ENCODE data around the gene CSKMT.
"Not testable (repeated sequence)": the region's sequence is repeated elsewhere in the genome, so short reads cannot be mapped to it uniquely, and the experiment has no call there.

CSKMT gene, protein sequence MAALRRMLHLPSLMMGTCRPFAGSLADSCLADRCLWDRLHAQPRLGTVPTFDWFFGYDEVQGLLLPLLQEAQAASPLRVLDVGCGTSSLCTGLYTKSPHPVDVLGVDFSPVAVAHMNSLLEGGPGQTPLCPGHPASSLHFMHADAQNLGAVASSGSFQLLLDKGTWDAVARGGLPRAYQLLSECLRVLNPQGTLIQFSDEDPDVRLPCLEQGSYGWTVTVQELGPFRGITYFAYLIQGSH

DNA sequence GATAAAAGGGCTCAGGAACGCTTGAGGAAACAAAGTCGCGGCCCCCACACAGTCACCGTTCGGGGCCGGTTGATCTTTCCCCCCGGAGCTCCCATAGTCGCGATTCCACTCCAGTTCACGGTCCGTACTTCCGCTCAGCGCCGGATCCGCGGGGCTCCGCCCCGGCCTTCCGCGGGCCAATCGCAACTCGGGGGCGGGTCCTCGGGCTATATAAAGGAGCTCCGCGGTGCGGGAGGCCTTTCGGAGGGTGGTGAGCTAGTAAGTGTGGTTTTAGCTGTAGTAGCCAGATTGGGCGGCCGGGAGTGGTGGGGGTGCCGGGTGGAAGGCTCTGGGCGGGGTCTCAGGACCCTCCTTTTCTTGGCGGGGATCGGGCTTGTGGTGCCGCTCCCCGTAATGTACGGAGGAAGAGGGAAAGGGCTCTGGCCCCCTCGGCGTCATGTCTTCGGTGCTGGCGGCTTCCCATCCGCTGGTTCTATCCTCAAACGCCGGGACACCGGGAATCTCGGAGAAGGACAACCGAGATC lies at the start of gene CSKMT, which contains the start of gene C11orf98:
Gene CSKMT, plus strand, starts transcription at position 238 of the 524 bp plus-strand sequence. CDS start 568 bp downstream, outside the sequence.
Gene C11orf98, minus strand, starts transcription at position 136 of the 524 bp plus-strand sequence. Its CDS starts 41 bp downstream, at position 95.
- peak; percentile 93 for DNase-seq

DNA sequence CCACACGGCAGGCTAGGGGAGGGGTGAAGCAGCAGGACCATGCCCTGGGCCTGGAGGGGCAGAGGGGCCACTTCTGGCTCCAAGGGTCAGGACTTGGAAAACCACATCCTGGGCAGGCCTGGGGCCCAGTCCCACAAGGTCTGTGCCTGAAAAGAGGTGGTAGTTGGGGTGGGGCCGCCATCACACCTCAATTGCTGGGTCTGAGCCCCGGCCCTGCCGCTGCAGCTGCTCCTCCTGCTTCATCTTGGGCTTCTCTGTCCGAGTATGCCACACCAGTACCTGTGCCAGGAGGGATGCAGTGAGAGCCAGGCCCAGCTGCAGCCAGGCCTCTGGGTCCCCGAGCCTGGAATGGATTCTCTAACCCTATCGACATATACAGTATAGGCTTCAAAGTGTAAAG lies 49.6 kb upstream of the CSKMT start:
- DNase-seq: no peak

DNA sequence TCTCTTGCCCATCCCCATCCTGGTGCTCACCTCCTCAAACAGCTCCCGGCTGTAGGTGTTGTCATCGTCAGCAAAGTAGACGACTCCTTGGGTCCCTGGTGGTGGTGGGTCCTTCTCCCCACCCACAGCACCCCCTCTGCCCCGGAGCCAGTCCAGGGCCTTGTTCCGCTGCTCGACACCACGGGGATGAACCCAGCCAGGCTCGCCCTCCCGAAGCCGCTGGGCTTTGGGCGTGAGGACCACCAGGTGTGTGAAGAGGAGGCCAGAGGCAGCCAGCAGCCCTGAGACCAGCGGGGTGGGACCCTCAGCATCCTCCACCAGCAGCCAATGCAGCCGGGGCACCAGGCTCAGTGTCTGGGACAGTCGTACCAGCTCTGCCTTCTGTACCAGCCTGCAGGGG lies 48.2 kb upstream of the CSKMT start:
- not testable (repeated sequence) for DNase-seq

DNA sequence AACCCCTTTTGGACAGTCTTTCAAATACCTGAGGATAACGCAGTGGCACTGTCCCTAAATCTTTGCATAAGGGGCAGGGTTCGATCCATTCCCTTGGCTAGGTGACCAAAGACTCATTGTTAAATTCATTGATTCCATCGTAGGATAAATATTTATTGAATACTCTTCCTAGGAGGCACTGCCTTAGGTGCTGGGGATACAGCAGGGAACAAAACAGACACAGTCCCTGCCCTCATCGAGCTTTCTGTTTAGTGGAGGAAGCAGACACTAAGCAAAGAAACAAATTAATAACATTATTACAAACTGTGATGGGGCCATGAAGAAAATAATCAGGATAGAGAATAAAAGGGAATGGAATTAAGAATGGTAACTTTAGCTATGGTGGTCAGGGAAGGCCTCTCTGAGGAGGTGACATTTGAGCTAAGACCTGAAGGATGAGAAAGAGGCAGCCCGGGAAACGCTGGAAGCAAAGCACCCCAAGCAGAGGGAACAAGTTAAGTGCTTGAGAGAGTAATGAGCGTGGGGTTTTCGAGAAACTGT lies 44.0 kb upstream of the CSKMT start:
- DNase-seq: no peak

DNA sequence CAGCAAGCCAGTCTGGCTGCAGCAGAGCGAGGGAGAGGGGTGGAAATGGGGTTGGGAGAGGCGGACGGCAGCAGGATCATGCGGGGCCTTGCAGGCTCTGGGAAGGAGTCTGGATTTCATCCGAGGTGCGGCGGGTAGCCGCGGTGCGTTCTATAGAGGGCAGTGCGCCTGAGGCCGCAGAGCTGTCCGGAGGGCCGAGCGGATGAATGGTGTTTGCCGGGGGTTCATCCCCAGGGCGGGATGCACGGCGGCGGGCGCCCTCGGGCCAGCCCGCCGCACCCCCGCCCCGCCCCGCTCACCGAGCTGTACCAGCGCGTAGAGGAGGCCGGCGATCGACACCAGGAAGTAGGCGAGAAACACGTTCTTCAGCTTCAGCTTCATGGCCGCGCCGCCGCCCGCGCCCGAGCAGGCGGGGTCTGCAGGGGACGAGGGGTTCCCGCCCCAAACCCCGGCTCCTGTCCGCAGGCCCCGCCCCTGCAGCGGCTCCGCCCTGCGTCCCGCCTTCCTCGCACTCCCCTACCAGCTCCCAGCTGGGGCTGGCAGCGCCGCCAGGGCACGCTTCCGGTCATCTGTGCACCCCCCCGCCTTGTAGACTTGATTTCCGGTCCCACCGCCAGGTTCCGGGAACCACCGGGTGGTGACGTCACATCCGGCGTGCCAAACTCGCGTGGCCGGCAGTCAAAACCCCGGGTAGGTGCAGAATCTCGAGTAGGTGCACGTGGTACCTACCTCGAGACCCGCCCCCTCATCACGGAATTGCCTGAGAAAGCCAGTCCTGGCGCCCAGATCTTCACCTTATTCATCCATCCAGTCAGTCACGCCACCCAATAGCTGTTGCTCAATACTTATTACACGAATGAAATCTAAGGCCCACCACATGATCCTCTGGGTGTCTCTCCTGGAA lies 43.3 kb upstream of the CSKMT start, which contains the start of gene B3GAT3:
Gene B3GAT3, minus strand, starts transcription at position 420 of the 904 bp plus-strand sequence. Its CDS starts 39 bp downstream, at position 381.
- peak; percentile 99 for DNase-seq

DNA sequence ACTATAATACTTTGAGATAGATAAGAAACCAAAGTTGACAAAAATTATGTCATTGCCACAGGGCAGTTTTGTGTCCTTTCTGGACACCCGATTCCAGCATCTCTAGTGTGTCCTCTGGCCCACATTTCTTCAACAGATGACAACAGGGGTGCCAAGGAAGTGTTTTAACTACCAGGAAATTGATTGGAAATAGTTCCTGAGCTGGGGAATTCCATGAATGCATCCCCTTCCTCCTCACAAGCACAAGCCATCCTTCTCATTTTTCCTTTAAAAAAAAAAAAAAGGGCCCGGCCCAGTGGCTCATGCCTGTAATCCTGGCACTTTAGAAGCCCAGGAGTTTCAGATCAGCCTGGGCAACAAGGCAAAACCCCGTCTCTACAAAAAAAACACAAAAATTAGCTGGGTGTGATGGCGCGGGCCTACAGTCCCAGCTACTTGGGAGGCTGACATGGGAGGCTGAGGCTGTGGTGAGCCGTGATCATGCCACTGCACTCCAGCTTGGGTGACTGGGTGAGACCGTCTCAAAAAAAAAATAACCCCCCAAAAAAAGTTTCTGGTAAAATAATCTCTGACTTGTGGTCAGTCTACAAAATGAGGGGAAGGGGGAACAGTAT lies 42.5 kb upstream of the CSKMT start:
- DNase-seq: no peak

DNA sequence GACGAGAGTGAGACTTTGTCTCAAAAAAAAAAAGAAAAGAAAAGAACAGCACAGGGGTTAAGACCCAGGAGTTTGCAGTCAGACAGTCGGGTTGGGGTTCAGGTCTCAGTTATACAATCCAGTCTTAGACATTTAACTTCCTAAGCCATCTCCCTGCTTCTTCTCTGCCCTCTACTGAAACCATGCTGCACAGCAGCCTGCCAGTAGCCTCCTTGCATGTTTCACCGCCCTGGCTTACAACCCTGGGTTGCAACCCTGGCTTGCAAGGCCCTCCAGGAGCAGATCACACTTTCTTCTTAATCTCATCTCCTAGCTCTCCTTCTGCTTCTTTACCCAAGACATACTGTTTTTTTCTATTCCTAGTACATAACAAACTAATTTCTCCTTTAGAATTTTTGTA lies 37.4 kb upstream of the CSKMT start:
- no peak for DNase-seq

DNA sequence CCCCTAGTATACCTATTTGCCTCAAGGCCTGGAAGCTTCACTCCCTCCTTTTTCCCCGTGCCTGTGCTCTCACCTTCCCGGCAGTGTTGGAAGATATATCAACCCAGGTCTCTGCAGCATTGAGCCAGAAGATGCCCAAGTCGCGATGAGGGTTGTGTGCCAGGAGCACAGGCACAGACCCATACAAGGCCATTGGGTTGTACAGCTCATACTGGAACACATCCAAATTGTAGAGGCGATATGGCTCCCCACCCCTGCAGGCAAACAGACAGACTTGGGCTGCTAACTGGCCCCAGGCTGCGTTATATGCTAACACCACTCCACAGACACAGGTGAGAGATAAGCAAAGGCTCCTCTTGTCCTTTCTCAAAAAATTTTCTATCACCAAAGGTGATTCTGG lies 32.6 kb upstream of the CSKMT start:
- DNase-seq: no peak

DNA sequence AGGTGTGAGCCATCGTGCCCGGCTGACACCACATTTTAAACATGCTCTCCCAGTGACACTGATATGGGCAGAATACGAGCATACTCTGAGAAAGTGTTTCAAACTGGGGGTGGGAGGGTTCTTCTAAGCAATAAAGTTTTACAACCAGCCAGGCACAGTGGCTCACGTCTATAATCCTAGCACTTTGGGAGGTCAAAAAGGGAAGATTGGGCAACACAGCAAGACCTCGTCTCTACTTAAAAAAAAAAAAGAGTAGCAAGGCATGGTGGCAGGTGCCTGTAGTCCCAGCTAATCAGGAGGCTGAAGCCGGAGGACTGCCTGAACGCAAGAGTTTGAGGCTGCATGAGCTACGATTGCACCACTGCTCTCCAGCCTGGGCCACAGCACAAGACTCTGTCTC lies 20.9 kb upstream of the CSKMT start:
- no peak for DNase-seq

DNA sequence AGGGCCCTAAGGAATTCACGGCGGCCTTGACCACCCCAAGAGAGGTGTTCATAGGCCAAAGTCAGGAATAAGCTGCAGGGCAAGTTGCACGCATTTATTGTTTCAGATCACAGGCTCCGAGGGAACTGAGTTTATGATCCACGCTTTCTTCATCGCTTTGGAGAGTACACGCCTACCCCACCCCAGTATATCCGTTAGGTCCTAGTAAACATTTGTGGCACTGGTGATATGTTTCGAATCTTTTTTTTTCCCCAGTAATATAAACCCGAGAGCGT lies 19.5 kb upstream of the CSKMT start:
- no peak for DNase-seq

DNA sequence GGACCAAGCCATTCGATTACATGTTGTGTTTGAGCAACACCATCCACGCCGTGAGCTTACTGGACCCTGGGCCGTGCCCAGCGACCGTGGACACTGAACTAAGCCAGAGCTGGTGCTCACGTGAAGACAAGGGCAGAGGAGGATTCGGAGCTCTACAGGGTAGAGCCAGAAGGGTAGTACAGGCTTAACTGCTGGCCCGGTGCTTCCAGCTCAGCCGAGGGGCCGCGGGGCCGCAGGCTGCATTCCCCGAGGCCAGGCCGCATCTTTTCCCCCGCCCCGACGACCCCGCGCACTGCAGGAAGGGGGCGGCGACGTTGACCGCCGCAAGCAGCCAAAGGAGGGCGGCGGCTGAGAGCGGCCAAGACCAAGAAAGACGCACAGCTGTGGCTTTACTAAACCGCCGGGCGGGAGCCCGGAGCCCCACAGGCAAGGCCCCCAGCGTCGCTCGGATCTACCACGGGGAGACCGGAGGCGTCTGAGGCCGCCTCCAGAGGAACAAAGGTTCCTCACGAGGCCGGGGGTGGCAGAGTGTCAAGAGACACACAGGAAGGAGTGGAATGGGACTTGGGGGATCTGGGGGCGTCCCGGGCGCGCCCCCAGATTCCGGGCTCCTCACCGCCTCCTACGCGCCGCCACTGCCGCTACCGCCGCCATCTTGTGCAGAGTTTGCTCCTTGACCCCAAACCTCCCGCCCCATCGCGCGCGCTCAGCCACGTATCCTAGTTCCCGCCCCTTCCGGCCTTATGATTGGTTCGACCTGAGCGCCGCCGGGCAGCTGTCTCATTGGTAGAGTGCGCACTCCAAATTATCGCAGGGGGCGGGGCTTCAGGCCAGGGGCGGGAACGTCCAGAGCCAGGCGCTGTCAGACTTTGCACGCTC lies 18.9 kb upstream of the CSKMT start, which contains the start of gene GANAB:
Gene GANAB, minus strand, starts transcription at position 668 of the 879 bp plus-strand sequence. Its CDS starts 14 bp downstream, at position 654.
- peak; percentile 98 for DNase-seq

DNA sequence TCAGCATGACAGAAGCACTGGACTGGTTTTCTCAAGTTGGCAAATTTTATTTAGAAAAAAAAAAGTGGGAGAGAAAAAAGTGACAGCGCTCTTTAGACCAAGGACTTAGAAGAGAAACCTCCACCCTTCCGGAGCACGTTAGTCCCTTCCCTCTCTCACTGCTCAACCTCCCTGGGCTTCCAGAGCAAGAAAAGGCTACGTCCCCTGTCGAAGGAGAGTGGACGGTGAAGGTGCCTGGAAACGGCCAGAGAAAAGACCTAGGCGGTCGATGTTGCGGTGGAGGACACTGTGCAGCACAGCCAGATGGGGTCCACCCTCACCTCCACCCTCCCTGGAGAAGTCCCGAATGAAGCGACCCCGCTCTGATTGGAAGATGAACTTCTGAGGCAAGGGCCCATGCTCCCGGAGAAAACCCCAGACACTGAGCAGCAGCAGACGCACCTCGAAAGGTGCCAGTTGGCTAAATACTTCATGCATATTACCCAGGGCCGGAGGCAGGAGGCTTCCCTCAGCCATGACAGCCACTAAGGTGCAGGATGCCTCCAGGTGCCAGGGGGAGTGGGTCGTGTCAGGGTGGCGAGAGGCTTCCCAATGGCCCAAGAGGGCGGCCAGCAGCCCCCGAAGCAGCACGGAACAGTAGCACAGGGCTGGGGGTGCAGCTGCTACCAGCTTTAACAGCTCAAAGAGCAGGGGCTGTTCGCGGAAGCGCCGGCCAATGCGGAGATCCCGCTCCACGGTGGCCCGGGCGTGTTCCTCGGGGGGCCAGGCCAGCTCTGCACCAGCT lies 18.1 kb upstream of the CSKMT start:
- DNase-seq: no peak

DNA sequence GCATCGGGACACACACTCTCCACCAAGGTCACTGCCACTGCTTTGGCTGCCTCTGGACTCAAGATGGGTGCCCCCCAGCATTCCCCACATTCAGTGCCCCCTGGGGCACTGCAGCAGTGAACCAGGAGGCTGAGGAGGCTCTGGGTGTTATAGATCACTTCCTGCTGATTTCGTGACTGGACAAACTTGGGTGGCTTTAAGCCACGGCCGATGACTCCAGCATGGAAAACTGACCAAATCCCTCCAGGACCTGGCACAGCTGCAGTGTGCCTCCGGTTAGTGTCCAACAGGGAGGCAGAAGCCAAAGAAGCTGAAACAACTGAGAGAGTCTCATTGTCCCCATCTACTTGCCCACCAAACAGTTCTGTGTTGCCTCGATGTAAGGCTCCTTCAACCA lies 17.5 kb upstream of the CSKMT start:
- DNase-seq: no peak

DNA sequence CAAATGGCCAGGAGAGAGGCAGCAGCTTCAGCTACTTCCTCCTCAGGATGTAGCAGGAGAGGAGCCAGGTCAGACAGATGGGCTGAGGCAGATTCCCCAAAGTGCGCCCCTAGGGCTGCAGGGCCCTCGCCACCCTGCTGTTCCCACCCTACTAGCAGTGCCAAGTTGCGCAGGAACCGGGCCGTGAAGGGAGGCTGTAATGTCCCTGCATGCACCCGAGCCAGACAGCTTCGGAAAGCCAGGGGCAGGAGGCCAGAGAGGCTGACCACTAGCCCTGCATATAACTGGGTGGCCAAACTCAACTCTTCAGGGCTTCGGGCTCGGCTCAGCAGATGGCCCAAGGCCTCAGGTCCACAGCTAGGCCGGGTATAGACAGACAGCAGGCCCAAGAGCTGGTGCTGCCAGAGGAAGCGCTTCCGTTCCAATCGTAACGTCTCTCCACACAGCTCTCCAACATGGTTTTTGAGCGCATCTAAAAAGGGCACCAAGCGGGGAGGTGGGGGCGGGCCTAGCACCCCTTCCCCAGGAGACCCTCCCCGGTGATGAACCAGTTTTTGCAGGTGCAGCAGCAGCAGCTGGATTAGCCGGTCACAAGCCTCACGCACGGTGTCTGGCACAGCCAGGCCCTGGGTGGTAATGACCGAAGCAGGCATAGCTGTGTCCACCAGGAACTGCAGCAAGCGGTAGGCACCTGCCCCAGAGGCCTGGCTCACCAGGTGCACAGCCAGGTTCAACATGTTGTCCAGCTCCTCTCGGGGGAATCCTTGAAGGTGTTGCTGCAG lies 16.7 kb upstream of the CSKMT start:
- DNase-seq: no peak

DNA sequence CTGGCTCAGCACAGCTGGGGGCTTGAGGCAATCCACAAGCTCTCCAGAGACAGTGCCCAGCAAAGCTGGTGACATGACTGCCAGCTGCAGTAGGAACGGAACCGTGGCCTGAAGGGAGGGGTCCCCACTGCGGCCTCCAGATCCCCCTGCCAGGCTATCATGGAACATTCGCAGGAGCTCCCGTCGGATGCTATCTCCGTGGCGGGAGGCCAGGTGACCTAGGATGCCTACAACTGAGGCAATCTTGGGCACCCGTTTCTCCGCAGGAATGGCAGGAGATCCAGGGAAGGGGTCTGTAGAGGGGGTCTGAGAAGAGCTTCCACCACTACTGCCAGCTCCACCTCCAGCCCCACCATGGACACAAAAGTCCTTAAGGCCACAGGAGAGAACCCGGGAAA lies 16.1 kb upstream of the CSKMT start:
- no peak for DNase-seq

DNA sequence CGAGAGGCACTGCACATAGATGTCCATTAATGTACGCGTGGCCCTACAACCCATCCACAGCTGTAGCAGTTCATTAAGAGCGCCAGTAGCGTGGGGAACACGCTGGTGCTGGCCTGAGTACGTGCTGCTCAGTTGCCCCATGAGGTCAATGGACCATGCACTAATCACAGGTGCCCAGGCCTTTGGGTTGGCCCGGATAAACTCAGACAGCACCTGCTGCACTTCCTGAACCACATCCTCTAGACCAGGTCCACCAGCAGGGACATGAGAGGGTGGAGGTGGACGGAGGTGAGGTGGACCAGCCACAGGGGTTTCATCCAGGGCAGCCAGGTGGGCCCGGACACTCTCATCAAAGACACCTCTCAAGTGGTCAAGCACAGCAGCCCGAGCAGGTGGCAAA lies 15.6 kb upstream of the CSKMT start:
- no peak for DNase-seq

DNA sequence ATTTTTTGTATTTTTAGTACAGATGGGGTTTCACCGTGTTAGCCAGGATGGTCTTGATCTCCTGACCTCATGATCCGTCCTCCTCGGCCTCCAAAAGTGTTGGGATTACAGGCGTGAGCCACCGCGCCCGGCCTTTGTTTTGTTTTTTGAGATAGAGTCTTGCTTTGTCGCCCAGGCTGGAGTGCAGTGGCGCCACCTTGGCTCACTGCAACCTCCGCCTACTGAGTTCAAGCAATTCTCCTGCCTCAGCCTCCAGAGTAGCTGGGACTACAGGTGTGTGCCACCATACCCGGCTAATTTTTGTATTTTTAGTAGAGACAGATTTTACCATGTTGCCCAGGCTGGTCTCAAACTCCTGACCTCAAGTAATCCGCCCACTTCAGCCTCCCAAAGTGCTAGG lies 14.8 kb upstream of the CSKMT start:
- DNase-seq: not testable (repeated sequence)

DNA sequence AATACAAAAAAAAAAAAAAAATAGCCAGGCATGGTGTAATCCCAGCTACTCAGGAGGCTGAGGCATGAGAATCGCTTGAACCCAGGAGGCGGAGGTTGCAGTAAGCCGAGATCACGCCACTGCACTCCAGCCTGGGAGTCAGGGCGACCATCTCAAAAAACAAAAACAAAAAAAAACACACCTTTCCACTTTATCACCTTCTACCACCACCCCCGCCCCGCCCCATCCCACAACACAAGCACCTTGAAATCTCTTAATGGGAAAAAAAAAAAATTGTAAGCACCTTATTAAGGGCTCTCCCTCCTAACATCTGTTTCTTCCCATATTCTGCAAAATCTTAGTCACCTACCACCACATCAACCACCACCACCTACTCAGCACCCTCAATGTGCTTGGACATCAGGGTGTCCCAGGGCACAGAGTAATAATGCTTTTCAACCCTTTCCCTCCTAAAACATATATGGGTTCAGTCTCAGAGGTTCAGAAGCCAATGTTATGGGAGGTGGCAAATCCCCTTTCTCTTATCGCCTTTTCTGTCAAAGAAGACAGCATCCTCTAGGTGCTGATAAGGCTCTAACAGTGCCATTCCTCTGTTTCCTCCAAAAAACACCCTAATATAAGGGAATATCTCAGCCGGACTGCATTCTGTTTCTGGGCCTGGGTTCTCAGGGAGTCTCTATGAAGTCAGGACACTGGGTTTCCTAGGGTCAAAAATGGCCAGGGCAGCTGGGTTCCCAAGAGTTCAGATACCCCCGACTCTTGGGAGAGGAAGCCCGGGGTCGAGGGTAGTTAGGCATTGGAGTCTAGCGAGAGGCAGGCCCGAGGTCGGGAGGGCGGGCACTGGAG lies 12.7 kb upstream of the CSKMT start:
- peak; percentile 22 for DNase-seq

DNA sequence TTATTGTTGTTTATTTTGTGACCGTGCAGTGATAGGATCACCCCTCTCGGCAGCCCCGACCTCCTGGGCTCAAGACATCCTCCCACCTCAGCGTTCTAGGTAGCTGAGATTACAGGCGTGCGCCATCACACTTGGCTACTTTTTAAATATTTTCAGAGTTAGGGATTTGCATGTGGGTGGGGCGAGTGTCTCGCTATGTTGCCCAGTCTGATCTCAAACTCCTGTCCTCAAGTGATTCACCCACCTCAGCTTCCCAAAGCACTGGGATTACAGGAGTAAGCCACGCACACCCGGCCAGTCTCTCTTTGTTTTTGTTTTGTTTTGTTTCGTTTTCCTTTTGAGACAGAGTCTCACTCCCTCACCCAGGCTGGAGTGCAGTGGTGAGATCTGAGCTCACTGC lies 10.8 kb upstream of the CSKMT start:
- no peak for DNase-seq
